ENCODE data around the gene NFIA.

DNA sequence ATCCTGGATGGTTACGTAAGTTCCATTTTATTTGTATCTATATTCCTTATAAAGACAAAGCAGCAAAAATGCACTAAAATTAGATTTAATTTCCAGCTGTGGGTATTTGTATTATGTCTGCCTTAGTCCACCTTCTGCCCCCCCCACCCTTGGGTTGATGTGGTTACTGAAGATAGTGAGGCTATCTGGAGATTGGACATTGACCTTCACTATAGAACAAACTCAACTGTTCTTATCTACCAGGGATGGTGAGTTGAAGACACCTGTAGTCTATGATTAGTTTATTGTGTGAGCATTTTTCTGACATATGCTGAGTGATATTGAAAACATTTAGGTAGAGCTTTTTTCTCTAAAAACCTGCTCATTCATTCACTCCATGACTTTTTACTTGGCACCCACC is 122.2 kb downstream of the NFIA start:
- TF ChIP-seq, protein P1, sequence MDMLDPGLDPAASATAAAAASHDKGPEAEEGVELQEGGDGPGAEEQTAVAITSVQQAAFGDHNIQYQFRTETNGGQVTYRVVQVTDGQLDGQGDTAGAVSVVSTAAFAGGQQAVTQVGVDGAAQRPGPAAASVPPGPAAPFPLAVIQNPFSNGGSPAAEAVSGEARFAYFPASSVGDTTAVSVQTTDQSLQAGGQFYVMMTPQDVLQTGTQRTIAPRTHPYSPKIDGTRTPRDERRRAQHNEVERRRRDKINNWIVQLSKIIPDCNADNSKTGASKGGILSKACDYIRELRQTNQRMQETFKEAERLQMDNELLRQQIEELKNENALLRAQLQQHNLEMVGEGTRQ (CRISPR knock-in tag; IDR thresholded peaks at IDR 0.05) = no peak
- TF ChIP-seq CBX3 (IDR thresholded peaks at IDR 0.05; ENCODE audit: borderline replicate concordance in 1 of 2, low read length in 2 of 2) (no peak), SMAD1 (IDR thresholded peaks at IDR 0.05; ENCODE audit: low read depth, low read length, partially characterized antibody) (no peak), SMAD3 (CRISPR knock-in tag; conservative IDR thresholded peaks at IDR 0.05) (no peak), FOXK2 (conservative IDR thresholded peaks at IDR 0.05 in 1 of 2, IDR thresholded peaks at IDR 0.05 in 1 of 2; ENCODE audit: low read depth in 2 of 2) (no peak), ARHGAP35 (IDR thresholded peaks at IDR 0.05; ENCODE audit: partially characterized antibody) (no peak), EP300 (IDR thresholded peaks at IDR 0.05; ENCODE audit: low read length) (peak; percentile 61), CREM (IDR thresholded peaks at IDR 0.05; ENCODE audit: low read depth) (peak; percentile 18; the same call in 1 of the 2 replicates)
- TF ChIP-seq, protein P2, sequence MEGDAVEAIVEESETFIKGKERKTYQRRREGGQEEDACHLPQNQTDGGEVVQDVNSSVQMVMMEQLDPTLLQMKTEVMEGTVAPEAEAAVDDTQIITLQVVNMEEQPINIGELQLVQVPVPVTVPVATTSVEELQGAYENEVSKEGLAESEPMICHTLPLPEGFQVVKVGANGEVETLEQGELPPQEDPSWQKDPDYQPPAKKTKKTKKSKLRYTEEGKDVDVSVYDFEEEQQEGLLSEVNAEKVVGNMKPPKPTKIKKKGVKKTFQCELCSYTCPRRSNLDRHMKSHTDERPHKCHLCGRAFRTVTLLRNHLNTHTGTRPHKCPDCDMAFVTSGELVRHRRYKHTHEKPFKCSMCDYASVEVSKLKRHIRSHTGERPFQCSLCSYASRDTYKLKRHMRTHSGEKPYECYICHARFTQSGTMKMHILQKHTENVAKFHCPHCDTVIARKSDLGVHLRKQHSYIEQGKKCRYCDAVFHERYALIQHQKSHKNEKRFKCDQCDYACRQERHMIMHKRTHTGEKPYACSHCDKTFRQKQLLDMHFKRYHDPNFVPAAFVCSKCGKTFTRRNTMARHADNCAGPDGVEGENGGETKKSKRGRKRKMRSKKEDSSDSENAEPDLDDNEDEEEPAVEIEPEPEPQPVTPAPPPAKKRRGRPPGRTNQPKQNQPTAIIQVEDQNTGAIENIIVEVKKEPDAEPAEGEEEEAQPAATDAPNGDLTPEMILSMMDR (IDR thresholded peaks at IDR 0.05 in 2 of 3, conservative IDR thresholded peaks at IDR 0.05 in 1 of 3; ENCODE audit: insufficient read depth in 2 of 3, low read depth in 1 of 3, low read length in 3 of 3) = no peak
